ENCODE data around the gene ARIH1. TPM values are rescaled to one million over a fixed set of nuclear protein-coding genes. Genes with fewer than 3 reads are reported as not detected.

The ARIH1 gene
- total and polyA plus RNA-seq, 10 of the 15 experiments (the other 5 are each of a cell fraction or from before 2014, with no cell fraction given), result 14.7 to 99.5 (median 26.5) TPM

DNA sequence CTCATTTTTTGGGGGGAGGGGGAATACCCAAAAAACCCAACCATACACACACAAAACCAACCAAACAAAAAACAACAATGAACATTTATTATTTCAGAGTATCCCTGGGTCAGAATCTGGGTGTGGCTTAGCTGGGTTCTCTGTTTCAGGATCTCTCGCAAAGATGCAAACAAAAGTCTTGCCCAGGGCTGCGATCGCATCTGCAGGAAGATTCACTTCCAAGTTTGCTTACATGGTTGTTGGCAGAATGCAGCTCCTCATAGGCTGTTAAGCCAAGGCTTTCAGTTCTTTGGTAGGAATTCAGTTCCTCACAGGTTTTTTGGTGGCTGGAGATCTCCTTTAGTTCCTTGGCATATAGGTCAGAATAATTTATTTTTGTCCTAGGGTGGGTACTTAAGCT lies 13.7 kb upstream of the ARIH1 start (continued):
- no peak for TF ChIP-seq SUZ12 (IDR thresholded peaks at IDR 0.05; ENCODE audit: unreplicated experiment)
- no peak for TF ChIP-seq SUPT20H (IDR thresholded peaks at IDR 0.05; ENCODE audit: borderline replicate concordance, control insufficient read depth, low read depth, low read length)
- no peak for TF ChIP-seq HDAC2 (IDR thresholded peaks at IDR 0.05)
- TF ChIP-seq, protein P1, sequence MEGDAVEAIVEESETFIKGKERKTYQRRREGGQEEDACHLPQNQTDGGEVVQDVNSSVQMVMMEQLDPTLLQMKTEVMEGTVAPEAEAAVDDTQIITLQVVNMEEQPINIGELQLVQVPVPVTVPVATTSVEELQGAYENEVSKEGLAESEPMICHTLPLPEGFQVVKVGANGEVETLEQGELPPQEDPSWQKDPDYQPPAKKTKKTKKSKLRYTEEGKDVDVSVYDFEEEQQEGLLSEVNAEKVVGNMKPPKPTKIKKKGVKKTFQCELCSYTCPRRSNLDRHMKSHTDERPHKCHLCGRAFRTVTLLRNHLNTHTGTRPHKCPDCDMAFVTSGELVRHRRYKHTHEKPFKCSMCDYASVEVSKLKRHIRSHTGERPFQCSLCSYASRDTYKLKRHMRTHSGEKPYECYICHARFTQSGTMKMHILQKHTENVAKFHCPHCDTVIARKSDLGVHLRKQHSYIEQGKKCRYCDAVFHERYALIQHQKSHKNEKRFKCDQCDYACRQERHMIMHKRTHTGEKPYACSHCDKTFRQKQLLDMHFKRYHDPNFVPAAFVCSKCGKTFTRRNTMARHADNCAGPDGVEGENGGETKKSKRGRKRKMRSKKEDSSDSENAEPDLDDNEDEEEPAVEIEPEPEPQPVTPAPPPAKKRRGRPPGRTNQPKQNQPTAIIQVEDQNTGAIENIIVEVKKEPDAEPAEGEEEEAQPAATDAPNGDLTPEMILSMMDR (IDR thresholded peaks at IDR 0.05 in 2 of 3, conservative IDR thresholded peaks at IDR 0.05 in 1 of 3; ENCODE audit: control insufficient read depth in 2 of 3, extremely low read depth in 1 of 3, insufficient read depth in 1 of 3, low read depth in 3 of 3, low read length in 3 of 3), result no peak
- no peak for TF ChIP-seq RAD21 (IDR thresholded peaks at IDR 0.05; ENCODE audit: insufficient read depth, low read depth, low read length)
- TF ChIP-seq, protein P2, sequence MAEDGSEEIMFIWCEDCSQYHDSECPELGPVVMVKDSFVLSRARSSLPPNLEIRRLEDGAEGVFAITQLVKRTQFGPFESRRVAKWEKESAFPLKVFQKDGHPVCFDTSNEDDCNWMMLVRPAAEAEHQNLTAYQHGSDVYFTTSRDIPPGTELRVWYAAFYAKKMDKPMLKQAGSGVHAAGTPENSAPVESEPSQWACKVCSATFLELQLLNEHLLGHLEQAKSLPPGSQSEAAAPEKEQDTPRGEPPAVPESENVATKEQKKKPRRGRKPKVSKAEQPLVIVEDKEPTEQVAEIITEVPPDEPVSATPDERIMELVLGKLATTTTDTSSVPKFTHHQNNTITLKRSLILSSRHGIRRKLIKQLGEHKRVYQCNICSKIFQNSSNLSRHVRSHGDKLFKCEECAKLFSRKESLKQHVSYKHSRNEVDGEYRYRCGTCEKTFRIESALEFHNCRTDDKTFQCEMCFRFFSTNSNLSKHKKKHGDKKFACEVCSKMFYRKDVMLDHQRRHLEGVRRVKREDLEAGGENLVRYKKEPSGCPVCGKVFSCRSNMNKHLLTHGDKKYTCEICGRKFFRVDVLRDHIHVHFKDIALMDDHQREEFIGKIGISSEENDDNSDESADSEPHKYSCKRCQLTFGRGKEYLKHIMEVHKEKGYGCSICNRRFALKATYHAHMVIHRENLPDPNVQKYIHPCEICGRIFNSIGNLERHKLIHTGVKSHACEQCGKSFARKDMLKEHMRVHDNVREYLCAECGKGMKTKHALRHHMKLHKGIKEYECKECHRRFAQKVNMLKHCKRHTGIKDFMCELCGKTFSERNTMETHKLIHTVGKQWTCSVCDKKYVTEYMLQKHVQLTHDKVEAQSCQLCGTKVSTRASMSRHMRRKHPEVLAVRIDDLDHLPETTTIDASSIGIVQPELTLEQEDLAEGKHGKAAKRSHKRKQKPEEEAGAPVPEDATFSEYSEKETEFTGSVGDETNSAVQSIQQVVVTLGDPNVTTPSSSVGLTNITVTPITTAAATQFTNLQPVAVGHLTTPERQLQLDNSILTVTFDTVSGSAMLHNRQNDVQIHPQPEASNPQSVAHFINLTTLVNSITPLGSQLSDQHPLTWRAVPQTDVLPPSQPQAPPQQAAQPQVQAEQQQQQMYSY (CRISPR knock-in tag; IDR thresholded peaks at IDR 0.05), result no peak

All from GM12878 (cell line).